Thymus (tissue), 14 donors: ENCODE measurements around the gene CHST3. TPM values are rescaled to one million over a fixed set of nuclear protein-coding genes. Genes with fewer than 3 reads are reported as not detected.
"Not testable (repeated sequence)": the region's sequence is repeated elsewhere in the genome, so short reads cannot be mapped to it uniquely, and the experiment has no call there.

ENCODE experiments used
- DNase-seq, 9 donors: peaks; one replicate each; pipeline ENCODE4 v3.0.0-alpha.2; 2013; ENCODE audit warnings: low spot score in 9 of 9, low read depth in 6 of 9, missing footprints in 1 of 9
- H3K27ac ChIP-seq, 2 donors: one replicate each; pipeline ENCODE4 v1.5.1; 2013; ENCODE audit warnings: control low read depth in 1 of 2, low read depth in 1 of 2, low read length in 1 of 2, mild to moderate bottlenecking in 1 of 2, moderate library complexity in 1 of 2
- H3K27me3 ChIP-seq, 2 donors: one replicate each; pipeline ENCODE4 v1.5.1; 2013; ENCODE audit warnings: low read length in 1 of 2; ENCODE audit not compliant: control insufficient read depth in 2 of 2, insufficient read depth in 1 of 2
- H3K36me3 ChIP-seq, 2 donors: one replicate each; pipeline ENCODE4 v1.5.1; 2013; ENCODE audit warnings: low read length in 1 of 2, mild to moderate bottlenecking in 1 of 2, moderate library complexity in 1 of 2; ENCODE audit not compliant: control insufficient read depth in 2 of 2, insufficient read depth in 2 of 2
- H3K4me1 ChIP-seq, 2 donors: one replicate each; pipeline ENCODE4 v1.5.1; 2013; ENCODE audit warnings: low read length in 2 of 2; ENCODE audit not compliant: control insufficient read depth in 2 of 2, insufficient read depth in 2 of 2
- H3K4me3 ChIP-seq, 2 donors: one replicate each; pipeline ENCODE4 v1.5.1; 2013; ENCODE audit warnings: low read length in 2 of 2, control low read depth in 1 of 2, mild to moderate bottlenecking in 1 of 2
- H3K9me3 ChIP-seq, 2 donors: one replicate each; pipeline ENCODE4 v1.5.1; 2013; ENCODE audit warnings: low read length in 1 of 2, mild to moderate bottlenecking in 1 of 2; ENCODE audit not compliant: control insufficient read depth in 2 of 2, insufficient read depth in 1 of 2
- WGBS: extraction: QIAGEN DNeasy Blood & Tissue Kit; methylation state at CpG from one replicate; pipeline ENCODE4 v1.1.7; 2013; 5-methylcytosine and 5-hydroxymethylcytosine counted together
- long read RNA-seq, 10 donors: transcript quantifications; one replicate each; lab custom pipeline, GENCODE V29; 2026
- polyA plus RNA-seq: library from polyadenylated mRNA; stranded (reverse); fragments of 200-250 nt; gene quantifications from one replicate; pipeline ENCODE4 v1.2.3, GENCODE V29; 2013
- total RNA-seq: library from RNA; stranded (reverse); fragments of 120-200 nt; gene quantifications from one replicate; pipeline ENCODE4 v1.2.4, GENCODE V29; 2013
- donor health status: healthy.

Gene CHST3
- 5.9 TPM for total RNA-seq
- 2.5 TPM for polyA plus RNA-seq
- long read RNA-seq, donor 1 = 0 reads
- long read RNA-seq, donor 2 = 0 reads
- long read RNA-seq, donor 3, full-length matches to known transcripts = 2 of 2 reads
- long read RNA-seq, donor 3, partial matches to known transcripts = 0 of 2 reads
- long read RNA-seq, donor 3, other reads (novel, unspliced or antisense) = 0 of 2 reads
- long read RNA-seq, donor 4 = 0 reads
- long read RNA-seq, donor 5 = 0 reads
- long read RNA-seq, donor 6, full-length matches to known transcripts = 2 of 2 reads
- long read RNA-seq, donor 6, partial matches to known transcripts = 0 of 2 reads
- long read RNA-seq, donor 6, other reads (novel, unspliced or antisense) = 0 of 2 reads
- long read RNA-seq, donor 7, full-length matches to known transcripts = 1 of 1 reads
- long read RNA-seq, donor 7, partial matches to known transcripts = 0 of 1 reads
- long read RNA-seq, donor 7, other reads (novel, unspliced or antisense) = 0 of 1 reads
- long read RNA-seq, donor 8, full-length matches to known transcripts = 1 of 1 reads
- long read RNA-seq, donor 8, partial matches to known transcripts = 0 of 1 reads
- long read RNA-seq, donor 8, other reads (novel, unspliced or antisense) = 0 of 1 reads
- long read RNA-seq, donor 9 = 0 reads
- long read RNA-seq, donor 10 = 0 reads

GRCh38 chr10:71964098-71964742 is at the start of gene CHST3:
CHST3 (plus strand) TSS chr10:71964395; CDS start chr10:72005843, 41,448 bp downstream.
- Histone ChIP-seq H3K27me3 (peaks cover 44 to 75% of the 10 kb centered on the region in 2 donors), H3K4me3 (peak within 1 kb of the TSS; percentile 24 to 48), H3K9me3 (peaks cover 1 to 29% of the 10 kb centered on the region in 2 donors), H3K4me1 (peaks cover 10 to 11% of the 10 kb centered on the region in 2 donors), H3K36me3 (no peaks in the 10 kb centered on the region), H3K27ac (peak within 1 kb of the TSS; percentile 53 to 74)
- DNase-seq = no peak
- WGBS = under 1% methylated on average over 77 of the region's 77 CpGs

GRCh38 chr10:71916827-71917226 is 47.4 kb upstream of the CHST3 start:
- Histone ChIP-seq H3K4me1 (peaks cover 0 to 8% of the 10 kb centered on the region in 2 donors), H3K36me3 (no peaks in the 10 kb centered on the region), H3K27ac (no peak overlapping the region), H3K4me3 (no peak overlapping the region), H3K9me3 (peaks cover 0 to 7% of the 10 kb centered on the region in 2 donors), H3K27me3 (no peaks in the 10 kb centered on the region)
- no peak for DNase-seq

GRCh38 chr10:71918992-71919391 is 45.2 kb upstream of the CHST3 start:
- peak overlapping the region; percentile 10 to 25 for H3K27ac ChIP-seq
- WGBS = 89% methylated on average over 7 of the region's 7 CpGs

GRCh38 chr10:71919956-71920539 is 44.1 kb upstream of the CHST3 start:
- H3K27ac ChIP-seq = peak overlapping the region in 1 of 2 donors; percentile 43

More at GRCh38 chr10:71918992-71919391, 45.2 kb upstream of the CHST3 start:
- DNase-seq = no peak
- peaks cover 0 to 10% of the 10 kb centered on the region in 2 donors for H3K4me1 ChIP-seq
- H3K4me3 ChIP-seq = no peak overlapping the region
- peaks cover 0 to 4% of the 10 kb centered on the region in 2 donors for H3K9me3 ChIP-seq
- H3K36me3 ChIP-seq = no peaks in the 10 kb centered on the region
- H3K27me3 ChIP-seq = no peaks in the 10 kb centered on the region

GRCh38 chr10:71920540-71921323 is 43.5 kb upstream of the CHST3 start:
- peaks cover 0 to 10% of the 10 kb centered on the region in 2 donors for H3K4me1 ChIP-seq
- H3K9me3 ChIP-seq = peaks cover 0 to 4% of the 10 kb centered on the region in 2 donors
- H3K4me3 ChIP-seq = no peak overlapping the region
- H3K27me3 ChIP-seq = no peaks in the 10 kb centered on the region
- H3K36me3 ChIP-seq = no peaks in the 10 kb centered on the region
- 92% methylated on average over 9 of the region's 9 CpGs for WGBS
- DNase-seq = no peak
- H3K27ac ChIP-seq = peak overlapping the region in 1 of 2 donors; percentile 45

More at GRCh38 chr10:71919956-71920539, 44.1 kb upstream of the CHST3 start:
- 91% methylated on average over 7 of the region's 7 CpGs for WGBS
- H3K27me3 ChIP-seq, H3K4me1 ChIP-seq, H3K36me3 ChIP-seq, DNase-seq, H3K9me3 ChIP-seq, H3K4me3 ChIP-seq: not testable (repeated sequence)

GRCh38 chr10:71921324-71922027 is 42.7 kb upstream of the CHST3 start:
- no peaks in the 10 kb centered on the region for H3K27me3 ChIP-seq
- peaks cover 0 to under 1% of the 10 kb centered on the region in 2 donors for H3K9me3 ChIP-seq
- no peaks in the 10 kb centered on the region for H3K36me3 ChIP-seq
- no peak for DNase-seq
- 90% methylated on average over 4 of the region's 4 CpGs for WGBS
- no peak overlapping the region for H3K4me3 ChIP-seq
- peaks cover 0 to 10% of the 10 kb centered on the region in 2 donors for H3K4me1 ChIP-seq
- peak overlapping the region in 1 of 2 donors; percentile 83 for H3K27ac ChIP-seq

- DNase-seq = no peak
- H3K4me1 ChIP-seq = peaks cover 0 to 10% of the 10 kb centered on the region in 2 donors
- H3K36me3 ChIP-seq = no peaks in the 10 kb centered on the region
- H3K9me3 ChIP-seq = no peaks in the 10 kb centered on the region
- H3K27me3 ChIP-seq = no peaks in the 10 kb centered on the region
- H3K4me3 ChIP-seq = no peak overlapping the region
- peak overlapping the region in 1 of 2 donors; percentile 83 for H3K27ac ChIP-seq
- WGBS = 91% methylated on average over 7 of the region's 7 CpGs
Observed at GRCh38 chr10:71923138-71923692, 41.0 kb upstream of the CHST3 start.

GRCh38 chr10:71924771-71925170 is 39.4 kb upstream of the CHST3 start:
- Histone ChIP-seq H3K4me3 (no peak overlapping the region), H3K27ac (no peak overlapping the region), H3K36me3 (no peaks in the 10 kb centered on the region), H3K27me3 (no peaks in the 10 kb centered on the region), H3K9me3 (no peaks in the 10 kb centered on the region), H3K4me1 (peaks cover 0 to 10% of the 10 kb centered on the region in 2 donors)
- DNase-seq = no peak
- 97% methylated on average over 3 of the region's 3 CpGs for WGBS
